T-helper 2 cell treated with Interferon-gamma antibody and Interleukin-4, amounts not matched to agents 5 μg/mL and 100 μg/mL, for 36 hours (primary cell): Measurements from ENCODE around the gene SETDB1.
"Not testable (repeated sequence)": the region's sequence is repeated elsewhere in the genome, so short reads cannot be mapped to it uniquely, and the experiment has no call there.

ENCODE experiments used
- DNase-seq: peaks from one replicate; pipeline ENCODE4 v3.0.0; 2021; ENCODE audit warnings: low spot score
- H3K27ac Mint-ChIP-seq: one replicate; pipeline ENCODE4 v1.8.0; 2021; ENCODE audit warnings: mild to moderate bottlenecking, mixed read lengths
- H3K27me3 Mint-ChIP-seq: one replicate; pipeline ENCODE4 v1.8.0; 2021; ENCODE audit warnings: low read depth, mixed read lengths
- H3K36me3 Mint-ChIP-seq: one replicate; pipeline ENCODE4 v1.8.0; 2021; ENCODE audit warnings: low read depth, mixed read lengths
- H3K4me1 Mint-ChIP-seq: one replicate; pipeline ENCODE4 v1.8.0; 2021; ENCODE audit warnings: low read depth, mixed read lengths
- H3K4me3 Mint-ChIP-seq: one replicate; pipeline ENCODE4 v1.8.0; 2022; ENCODE audit warnings: mild to moderate bottlenecking, moderate library complexity, mixed read lengths
- H3K9me3 Mint-ChIP-seq: one replicate; pipeline ENCODE4 v1.8.0; 2021; ENCODE audit warnings: mixed read lengths

Gene SETDB1

DNA sequence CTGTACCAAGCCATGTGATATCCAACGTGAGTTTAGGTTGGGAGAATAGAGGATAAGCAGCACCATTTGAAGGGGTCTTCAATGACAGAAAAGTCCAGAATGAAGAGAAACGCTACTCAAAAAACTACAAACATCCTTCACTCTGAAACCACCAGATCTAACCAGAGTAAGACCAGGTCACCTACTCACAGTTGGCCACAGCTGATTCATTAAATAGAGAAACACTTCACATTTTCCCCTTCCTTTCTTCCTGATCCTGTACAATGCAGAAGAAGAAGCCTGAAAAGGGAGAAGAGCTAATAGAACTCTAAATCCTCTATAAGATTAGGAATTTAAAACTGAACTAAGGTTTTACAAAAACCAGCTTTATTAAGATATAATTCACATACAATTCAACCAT, 19.4 kb upstream of the SETDB1 start:
- no peak overlapping the region for H3K27ac Mint-ChIP-seq
- H3K36me3 Mint-ChIP-seq = peaks cover 5% of the 10 kb centered on the region
- no peaks in the 10 kb centered on the region for H3K4me1 Mint-ChIP-seq
- peaks cover 3% of the 10 kb centered on the region for H3K27me3 Mint-ChIP-seq
- DNase-seq = no peak
- peaks cover 4% of the 10 kb centered on the region for H3K9me3 Mint-ChIP-seq
- H3K4me3 Mint-ChIP-seq = no peak overlapping the region

DNA sequence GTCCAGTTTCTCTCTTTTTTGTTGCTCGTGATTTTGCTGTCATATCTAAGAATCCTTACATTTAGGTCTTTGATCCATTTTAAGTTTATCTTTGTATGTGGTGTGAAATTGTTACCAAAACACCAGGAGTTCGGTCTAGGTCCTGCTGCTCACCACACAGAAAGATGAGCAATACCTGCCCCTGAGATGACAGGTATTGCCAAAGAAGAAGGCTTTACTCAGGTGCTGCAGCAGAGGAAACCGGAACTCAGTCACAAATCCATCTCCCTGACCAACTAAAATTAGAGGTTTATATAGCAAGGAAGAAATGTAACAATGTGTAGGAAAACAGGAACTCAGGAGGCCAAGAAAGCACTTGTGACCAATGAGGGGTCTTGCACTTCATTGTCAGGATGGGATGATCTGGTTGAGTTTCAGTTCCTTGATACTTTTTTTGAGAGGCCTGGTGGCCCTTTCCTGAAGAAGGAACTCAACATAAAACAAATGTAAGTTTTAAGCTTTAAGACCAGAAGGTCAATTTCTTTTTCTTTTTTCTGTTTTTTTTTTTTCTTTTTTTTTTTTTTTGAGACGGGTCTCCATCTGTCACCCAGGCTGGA, 16.5 kb upstream of the SETDB1 start:
- H3K36me3 Mint-ChIP-seq = peaks cover 5% of the 10 kb centered on the region
- H3K27ac Mint-ChIP-seq = no peak overlapping the region
- peaks cover 4% of the 10 kb centered on the region for H3K9me3 Mint-ChIP-seq
- H3K4me3 Mint-ChIP-seq = no peak overlapping the region
- H3K4me1 Mint-ChIP-seq = no peaks in the 10 kb centered on the region
- no peaks in the 10 kb centered on the region for H3K27me3 Mint-ChIP-seq
- no peak for DNase-seq

DNA sequence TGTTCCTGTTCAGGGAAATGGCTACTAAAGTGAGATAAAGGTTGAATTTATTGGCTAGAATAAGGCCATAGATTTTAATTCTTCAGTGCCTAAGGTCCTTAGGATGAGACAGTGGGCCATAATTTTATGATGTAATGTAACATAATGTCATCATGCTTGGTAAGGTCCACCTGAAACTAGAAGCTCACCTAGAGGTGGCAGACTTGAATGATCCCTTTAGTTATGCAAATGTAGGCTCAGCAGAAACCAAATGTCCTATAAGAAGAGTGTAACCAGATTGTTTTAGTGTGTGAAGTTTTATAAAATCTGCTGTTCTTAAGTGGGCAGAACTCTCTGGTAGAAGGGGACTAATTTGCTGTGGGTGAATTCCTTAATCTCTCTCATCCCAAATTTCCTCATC, 13.5 kb upstream of the SETDB1 start:
- no peak overlapping the region for H3K4me3 Mint-ChIP-seq
- no peaks in the 10 kb centered on the region for H3K4me1 Mint-ChIP-seq
- no peak for DNase-seq
- H3K27ac Mint-ChIP-seq = no peak overlapping the region
- no peaks in the 10 kb centered on the region for H3K27me3 Mint-ChIP-seq
- H3K9me3 Mint-ChIP-seq = peaks cover 4% of the 10 kb centered on the region
- H3K36me3 Mint-ChIP-seq = peaks cover 5% of the 10 kb centered on the region

DNA sequence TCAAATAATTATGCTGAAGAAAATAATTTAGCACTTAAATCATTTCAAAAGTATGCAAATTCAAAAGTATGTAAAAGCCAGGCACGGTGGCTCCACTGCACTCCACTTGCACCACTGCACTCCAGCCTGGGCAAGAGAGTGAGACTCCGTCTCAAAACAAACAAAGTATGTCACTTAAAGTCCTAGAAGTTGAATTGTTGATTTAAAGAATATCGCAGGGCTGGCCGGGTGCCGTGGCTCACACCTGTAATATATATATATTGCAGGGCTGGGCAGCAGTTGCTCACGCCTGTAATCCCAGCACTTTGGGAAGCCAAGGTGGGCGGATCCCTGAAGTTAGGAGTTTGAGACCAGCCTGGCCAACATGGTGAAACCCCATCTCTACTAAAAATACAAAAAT, 8.8 kb upstream of the SETDB1 start:
- Mint-ChIP-seq H3K36me3 (no peaks in the 10 kb centered on the region), H3K27me3 (no peaks in the 10 kb centered on the region), H3K4me1 (peaks cover 6% of the 10 kb centered on the region), H3K4me3 (no peak overlapping the region), H3K27ac (no peak overlapping the region), H3K9me3 (no peaks in the 10 kb centered on the region)
- no peak for DNase-seq

DNA sequence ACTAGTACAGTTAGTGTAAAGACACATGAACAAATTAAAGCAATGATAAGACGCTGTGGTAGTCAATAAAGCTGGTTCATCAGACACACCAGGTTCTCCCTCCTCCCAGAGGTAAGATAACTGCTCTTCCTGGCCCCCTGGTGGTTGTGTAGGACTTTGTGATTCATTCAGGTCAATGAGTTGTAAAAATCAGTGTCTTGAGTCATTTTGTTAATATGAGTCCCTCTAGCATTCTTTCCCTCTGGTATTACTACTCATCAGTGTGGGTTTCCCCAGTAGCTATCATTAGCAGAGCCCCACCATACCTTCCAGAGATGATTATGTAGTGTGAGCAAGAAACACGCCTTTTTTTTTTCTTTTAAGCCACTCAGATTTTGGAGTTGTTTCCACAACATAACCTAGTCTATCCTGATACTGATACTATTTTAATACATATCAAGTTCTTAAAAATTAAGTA, 3.6 kb upstream of the SETDB1 start:
- Mint-ChIP-seq H3K27me3 (no peaks in the 10 kb centered on the region), H3K4me1 (peaks cover 17% of the 10 kb centered on the region), H3K36me3 (peaks cover 11% of the 10 kb centered on the region), H3K27ac (no peak overlapping the region), H3K4me3 (no peak overlapping the region), H3K9me3 (no peaks in the 10 kb centered on the region)
- peak; percentile 78 for DNase-seq

DNA sequence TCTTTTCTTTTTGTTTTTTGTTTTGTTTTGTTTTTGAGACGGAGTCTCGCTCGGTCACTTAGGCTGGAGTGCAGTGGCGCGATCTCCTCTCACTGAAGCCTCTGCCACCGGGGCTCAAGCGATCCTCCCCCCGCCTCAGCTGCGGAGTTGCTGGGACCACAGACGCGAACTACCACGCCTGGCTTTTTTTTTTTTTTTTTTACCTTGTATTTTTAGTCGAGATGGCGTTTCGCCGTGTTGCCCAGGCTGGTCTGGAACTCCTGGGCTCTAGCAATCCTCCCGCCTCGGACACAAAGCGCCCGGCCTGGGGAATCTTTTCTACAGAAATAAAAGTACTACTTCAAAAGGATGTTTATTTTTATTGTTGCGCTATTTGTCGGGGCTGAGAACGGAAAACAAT, 1.1 kb upstream of the SETDB1 start:
- H3K4me1 Mint-ChIP-seq = peaks cover 22% of the 10 kb centered on the region
- H3K4me3 Mint-ChIP-seq = peak overlapping the region; percentile 98
- peaks cover 32% of the 10 kb centered on the region for H3K36me3 Mint-ChIP-seq
- peaks cover 3% of the 10 kb centered on the region for H3K9me3 Mint-ChIP-seq
- H3K27me3 Mint-ChIP-seq = no peaks in the 10 kb centered on the region
- H3K27ac Mint-ChIP-seq = peak overlapping the region; percentile 96
- DNase-seq = no peak

DNA sequence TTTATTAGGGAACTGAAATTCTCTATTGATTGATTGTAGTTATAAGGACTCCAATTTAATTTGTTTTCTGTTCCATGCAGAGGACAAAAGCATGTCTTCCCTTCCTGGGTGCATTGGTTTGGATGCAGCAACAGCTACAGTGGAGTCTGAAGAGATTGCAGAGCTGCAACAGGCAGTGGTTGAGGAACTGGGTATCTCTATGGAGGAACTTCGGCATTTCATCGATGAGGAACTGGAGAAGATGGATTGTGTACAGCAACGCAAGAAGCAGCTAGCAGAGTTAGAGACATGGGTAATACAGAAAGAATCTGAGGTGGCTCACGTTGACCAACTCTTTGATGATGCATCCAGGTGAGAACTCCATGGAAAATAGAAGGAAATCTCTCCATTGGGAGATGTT, 1.5 kb downstream of the SETDB1 start:
- Mint-ChIP-seq H3K27ac (peak overlapping the region; percentile 67), H3K9me3 (peaks cover 16% of the 10 kb centered on the region)
- DNase-seq = no peak

DNA sequence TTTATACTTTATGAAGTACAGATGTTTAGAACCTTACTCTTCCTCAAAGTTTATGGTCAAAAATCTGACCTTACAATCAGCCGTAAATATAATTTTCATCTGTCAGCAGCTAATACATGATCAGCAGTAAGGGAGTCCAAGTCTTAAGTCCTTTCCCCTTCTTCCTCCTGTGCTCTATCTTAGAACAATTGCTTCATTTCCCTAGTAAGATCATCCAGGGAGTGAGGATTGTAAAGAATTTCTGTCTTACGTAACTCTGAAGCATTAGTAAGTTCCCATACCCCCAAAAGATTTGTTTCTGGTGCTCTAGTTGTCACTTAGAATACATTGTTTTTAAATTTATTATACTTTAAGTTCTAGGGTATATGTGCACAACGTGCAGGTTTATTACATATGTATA, 2.1 kb downstream of the SETDB1 start:
- H3K9me3 Mint-ChIP-seq = peaks cover 19% of the 10 kb centered on the region
- peak overlapping the region; percentile 9 for H3K27ac Mint-ChIP-seq
- no peaks in the 10 kb centered on the region for H3K27me3 Mint-ChIP-seq
- DNase-seq = no peak
- peaks cover 12% of the 10 kb centered on the region for H3K4me1 Mint-ChIP-seq
- H3K36me3 Mint-ChIP-seq = peaks cover 60% of the 10 kb centered on the region
- H3K4me3 Mint-ChIP-seq = peak overlapping the region; percentile 19

More for the DNA sequence above, 1.5 kb downstream of the SETDB1 start:
- Mint-ChIP-seq H3K4me3 (peak overlapping the region; percentile 98), H3K36me3 (peaks cover 54% of the 10 kb centered on the region), H3K4me1 (peaks cover 14% of the 10 kb centered on the region), H3K27me3 (no peaks in the 10 kb centered on the region)

DNA sequence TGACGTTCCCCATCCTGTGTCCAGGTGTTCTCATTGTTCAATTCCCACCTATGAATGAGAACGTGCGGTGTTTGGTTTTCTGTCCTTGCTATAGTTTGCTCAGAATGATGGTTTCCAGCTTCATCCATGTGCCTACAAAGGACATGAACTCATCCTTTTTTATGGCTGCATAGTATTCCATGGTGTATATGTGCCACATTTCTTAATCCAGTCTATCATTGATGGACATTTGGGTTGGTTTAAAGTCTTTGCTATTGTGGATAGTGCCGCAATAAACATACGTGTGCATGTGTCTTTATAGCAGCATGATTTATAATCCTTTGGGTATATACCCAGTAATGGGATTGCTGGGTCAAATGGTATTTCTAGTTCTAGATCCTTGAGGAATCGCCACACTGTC, 2.6 kb downstream of the SETDB1 start:
- Mint-ChIP-seq H3K4me1 (peaks cover 12% of the 10 kb centered on the region), H3K36me3 (peaks cover 61% of the 10 kb centered on the region), H3K9me3 (peaks cover 19% of the 10 kb centered on the region)
- H3K27ac Mint-ChIP-seq, H3K27me3 Mint-ChIP-seq, DNase-seq, H3K4me3 Mint-ChIP-seq: not testable (repeated sequence)

DNA sequence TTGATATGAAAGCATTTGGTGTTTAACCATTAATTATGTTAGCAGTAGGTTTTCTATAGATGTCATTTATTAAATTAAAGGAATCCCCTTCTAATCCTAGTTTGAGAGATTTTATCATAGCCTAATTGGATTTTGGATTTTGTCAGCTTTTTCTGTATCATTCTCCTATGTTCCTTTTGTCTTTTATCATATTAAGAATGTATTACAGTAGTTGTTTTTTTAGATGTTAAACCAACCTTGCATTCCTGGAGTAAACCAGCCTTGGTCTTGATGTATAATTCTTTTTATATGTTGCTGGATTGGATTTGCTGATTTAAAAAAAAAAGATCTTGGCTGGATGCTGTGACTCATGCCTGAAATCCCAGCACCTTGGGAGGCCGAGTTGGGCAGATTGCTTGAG, 5.6 kb downstream of the SETDB1 start:
- Mint-ChIP-seq H3K4me1 (peaks cover 17% of the 10 kb centered on the region), H3K9me3 (peaks cover 19% of the 10 kb centered on the region), H3K4me3 (no peak overlapping the region), H3K27me3 (no peaks in the 10 kb centered on the region), H3K27ac (no peak overlapping the region), H3K36me3 (peaks cover 68% of the 10 kb centered on the region)
- no peak for DNase-seq

DNA sequence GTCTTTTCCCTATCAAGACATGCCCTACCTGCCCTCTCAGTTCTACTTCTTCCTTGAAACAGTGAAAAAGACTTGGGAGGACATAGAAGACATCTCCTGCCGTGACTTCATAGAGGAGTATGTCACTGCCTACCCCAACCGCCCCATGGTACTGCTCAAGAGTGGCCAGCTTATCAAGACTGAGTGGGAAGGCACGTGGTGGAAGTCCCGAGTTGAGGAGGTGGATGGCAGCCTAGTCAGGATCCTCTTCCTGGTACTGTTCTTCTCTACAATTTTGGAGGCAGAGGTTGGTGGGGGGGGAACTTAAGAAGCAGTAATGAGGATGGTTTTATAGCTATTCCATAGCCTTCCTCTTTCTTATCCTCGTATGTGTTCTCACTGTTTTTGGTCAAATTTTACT, 18.7 kb downstream of the SETDB1 start:
- no peak overlapping the region for H3K4me3 Mint-ChIP-seq
- no peak overlapping the region for H3K27ac Mint-ChIP-seq
- no peaks in the 10 kb centered on the region for H3K4me1 Mint-ChIP-seq
- H3K36me3 Mint-ChIP-seq = peaks cover 61% of the 10 kb centered on the region
- no peaks in the 10 kb centered on the region for H3K27me3 Mint-ChIP-seq
- no peak for DNase-seq
- H3K9me3 Mint-ChIP-seq = no peaks in the 10 kb centered on the region

DNA sequence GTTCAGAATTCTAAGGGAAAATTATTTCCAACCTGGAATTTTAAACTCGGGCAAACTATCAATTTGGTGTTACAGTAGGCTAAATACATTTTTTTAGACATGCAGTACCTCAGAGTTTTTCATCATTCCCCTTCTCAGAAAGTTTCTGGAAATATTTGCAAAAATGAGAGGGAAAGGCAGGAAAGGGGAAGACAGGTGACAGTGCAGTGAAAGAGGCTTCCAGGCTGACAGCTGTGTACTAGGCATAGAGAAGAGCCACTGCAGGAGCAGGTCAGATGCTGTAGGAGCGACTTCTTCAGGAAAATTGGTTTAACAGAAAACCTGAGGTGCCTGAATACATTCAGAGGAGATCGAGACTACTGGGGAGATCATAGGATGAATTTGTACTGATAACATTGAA, 28.5 kb downstream of the SETDB1 start:
- no peak overlapping the region for H3K4me3 Mint-ChIP-seq
- H3K9me3 Mint-ChIP-seq = no peaks in the 10 kb centered on the region
- H3K36me3 Mint-ChIP-seq = peaks cover 54% of the 10 kb centered on the region
- H3K27ac Mint-ChIP-seq = no peak overlapping the region
- no peaks in the 10 kb centered on the region for H3K27me3 Mint-ChIP-seq
- DNase-seq = no peak
- H3K4me1 Mint-ChIP-seq = no peaks in the 10 kb centered on the region

DNA sequence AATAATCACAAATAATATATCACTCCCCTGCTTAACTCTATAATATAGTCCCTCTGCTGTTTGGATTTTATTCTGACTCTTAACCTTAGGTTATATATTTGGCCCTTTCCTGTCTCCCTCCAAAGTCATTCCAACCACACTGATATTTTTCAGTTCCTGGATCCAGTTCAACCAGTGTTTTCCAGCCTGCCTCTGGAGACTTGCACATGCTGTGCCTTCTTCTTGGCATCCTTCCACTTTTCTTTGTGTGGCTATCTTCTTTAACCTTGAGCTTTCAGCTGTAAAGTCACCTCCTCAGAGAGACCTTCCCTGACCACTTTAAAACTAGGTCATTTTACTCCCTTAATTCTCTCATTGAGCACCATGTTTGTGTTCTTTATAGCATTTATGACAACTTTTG, 29.1 kb downstream of the SETDB1 start:
- no peak overlapping the region for H3K27ac Mint-ChIP-seq
- H3K4me1 Mint-ChIP-seq = no peaks in the 10 kb centered on the region
- H3K9me3 Mint-ChIP-seq = no peaks in the 10 kb centered on the region
- H3K27me3 Mint-ChIP-seq = no peaks in the 10 kb centered on the region
- peaks cover 57% of the 10 kb centered on the region for H3K36me3 Mint-ChIP-seq
- DNase-seq = no peak
- no peak overlapping the region for H3K4me3 Mint-ChIP-seq

DNA sequence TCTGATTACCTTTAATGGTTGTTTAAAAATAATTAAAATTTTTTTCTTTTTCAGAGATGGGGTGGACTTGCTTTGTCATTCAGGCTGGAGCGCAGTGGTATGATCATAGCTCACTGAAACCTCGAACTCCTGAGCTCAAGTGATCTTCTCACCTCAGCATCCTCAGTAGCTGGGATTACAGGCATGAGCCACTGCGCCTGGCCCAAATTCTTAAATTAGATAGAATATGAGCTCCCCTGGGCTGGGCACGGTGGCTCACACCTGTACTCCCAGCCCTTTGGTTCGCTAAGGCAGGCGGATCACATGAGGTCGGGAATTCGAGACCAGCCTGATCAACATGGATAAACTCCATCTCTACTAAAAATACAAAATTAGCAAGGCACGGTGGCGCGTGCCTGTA, 31.5 kb downstream of the SETDB1 start:
- no peaks in the 10 kb centered on the region for H3K27me3 Mint-ChIP-seq
- peaks cover 57% of the 10 kb centered on the region for H3K36me3 Mint-ChIP-seq
- H3K4me1 Mint-ChIP-seq = no peaks in the 10 kb centered on the region
- no peaks in the 10 kb centered on the region for H3K9me3 Mint-ChIP-seq
- no peak overlapping the region for H3K27ac Mint-ChIP-seq
- H3K4me3 Mint-ChIP-seq = no peak overlapping the region
- DNase-seq = no peak

DNA sequence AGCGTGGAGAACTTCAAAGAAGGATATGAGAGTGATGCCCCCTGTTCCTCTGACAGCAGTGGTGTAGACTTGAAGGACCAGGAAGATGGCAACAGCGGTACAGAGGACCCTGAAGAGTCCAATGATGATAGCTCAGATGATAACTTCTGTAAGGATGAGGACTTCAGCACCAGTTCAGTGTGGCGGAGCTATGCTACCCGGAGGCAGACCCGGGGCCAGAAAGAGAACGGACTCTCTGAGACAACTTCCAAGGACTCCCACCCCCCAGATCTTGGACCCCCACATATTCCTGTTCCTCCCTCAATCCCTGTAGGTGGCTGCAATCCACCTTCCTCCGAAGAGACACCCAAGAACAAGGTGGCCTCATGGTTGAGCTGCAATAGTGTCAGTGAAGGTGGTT, 34.5 kb downstream of the SETDB1 start:
- Mint-ChIP-seq H3K27me3 (no peaks in the 10 kb centered on the region), H3K36me3 (peaks cover 57% of the 10 kb centered on the region), H3K4me1 (no peaks in the 10 kb centered on the region), H3K4me3 (no peak overlapping the region), H3K27ac (no peak overlapping the region), H3K9me3 (no peaks in the 10 kb centered on the region)
- DNase-seq = no peak
